D721Med (cell line): ENCODE data around the gene ANO5.

Source experiments
- DNase-seq: peaks from one replicate; pipeline ENCODE4 v3.0.0; 2011; ENCODE audit warnings: low spot score; ENCODE audit not compliant: insufficient read length
- FAIRE-seq: peaks from 2 replicates; lab custom pipeline; 2011; peaks lifted over from hg19 to GRCh38; lab: Jason Lieb, UNC
- TF ChIP-seq, protein P1 (sequence below): IDR thresholded peaks from 2 replicates; pipeline ENCODE4 v1.5.1; 2012; ENCODE audit warnings: mild to moderate bottlenecking, control low read depth; ENCODE audit not compliant: insufficient read depth; ENCODE audit errors: missing control alignments

ANO5 gene, protein sequence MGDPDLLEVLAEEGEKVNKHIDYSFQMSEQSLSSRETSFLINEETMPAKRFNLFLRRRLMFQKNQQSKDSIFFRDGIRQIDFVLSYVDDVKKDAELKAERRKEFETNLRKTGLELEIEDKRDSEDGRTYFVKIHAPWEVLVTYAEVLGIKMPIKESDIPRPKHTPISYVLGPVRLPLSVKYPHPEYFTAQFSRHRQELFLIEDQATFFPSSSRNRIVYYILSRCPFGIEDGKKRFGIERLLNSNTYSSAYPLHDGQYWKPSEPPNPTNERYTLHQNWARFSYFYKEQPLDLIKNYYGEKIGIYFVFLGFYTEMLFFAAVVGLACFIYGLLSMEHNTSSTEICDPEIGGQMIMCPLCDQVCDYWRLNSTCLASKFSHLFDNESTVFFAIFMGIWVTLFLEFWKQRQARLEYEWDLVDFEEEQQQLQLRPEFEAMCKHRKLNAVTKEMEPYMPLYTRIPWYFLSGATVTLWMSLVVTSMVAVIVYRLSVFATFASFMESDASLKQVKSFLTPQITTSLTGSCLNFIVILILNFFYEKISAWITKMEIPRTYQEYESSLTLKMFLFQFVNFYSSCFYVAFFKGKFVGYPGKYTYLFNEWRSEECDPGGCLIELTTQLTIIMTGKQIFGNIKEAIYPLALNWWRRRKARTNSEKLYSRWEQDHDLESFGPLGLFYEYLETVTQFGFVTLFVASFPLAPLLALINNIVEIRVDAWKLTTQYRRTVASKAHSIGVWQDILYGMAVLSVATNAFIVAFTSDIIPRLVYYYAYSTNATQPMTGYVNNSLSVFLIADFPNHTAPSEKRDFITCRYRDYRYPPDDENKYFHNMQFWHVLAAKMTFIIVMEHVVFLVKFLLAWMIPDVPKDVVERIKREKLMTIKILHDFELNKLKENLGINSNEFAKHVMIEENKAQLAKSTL

DNA sequence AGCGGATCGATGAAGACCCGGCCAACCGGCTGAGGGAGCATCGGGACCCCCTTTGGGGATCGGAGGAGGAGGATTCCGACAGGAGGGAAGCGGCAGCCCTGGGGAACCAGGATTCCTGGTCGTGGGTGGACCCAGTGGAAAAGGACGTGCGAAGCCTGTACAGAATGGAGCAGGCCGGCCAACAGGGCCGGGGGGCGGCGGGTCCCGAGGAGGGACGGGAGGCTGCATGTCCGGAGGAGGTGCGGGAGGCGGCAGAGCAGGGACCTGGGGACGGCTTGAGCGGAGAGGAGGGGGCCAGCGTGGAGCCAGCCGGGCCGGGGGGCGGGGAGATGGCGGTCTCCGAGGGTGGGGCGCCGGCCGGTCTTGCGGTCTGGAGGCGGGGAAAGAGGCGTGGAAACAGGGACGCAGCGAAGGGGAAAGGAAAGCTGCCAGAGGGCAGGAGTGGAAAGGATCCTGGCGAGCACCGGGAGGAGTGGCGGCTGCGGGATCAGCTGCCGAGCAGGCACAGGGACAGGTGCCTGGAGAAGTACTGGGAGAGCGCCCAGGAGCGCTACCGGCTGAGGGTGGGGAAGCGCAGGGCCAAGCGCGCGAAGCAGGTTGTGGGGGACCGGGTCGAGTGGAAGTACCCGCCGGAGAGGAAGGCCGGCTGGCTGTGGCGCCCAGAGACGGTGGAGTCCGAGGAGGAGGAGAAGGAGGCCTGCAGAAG, at the start of gene ANO5:
ANO5 (plus strand) TSS at position 444 of the 706 bp plus-strand sequence. CDS start 408 bp downstream, outside the sequence.
- TF ChIP-seq, protein P1, sequence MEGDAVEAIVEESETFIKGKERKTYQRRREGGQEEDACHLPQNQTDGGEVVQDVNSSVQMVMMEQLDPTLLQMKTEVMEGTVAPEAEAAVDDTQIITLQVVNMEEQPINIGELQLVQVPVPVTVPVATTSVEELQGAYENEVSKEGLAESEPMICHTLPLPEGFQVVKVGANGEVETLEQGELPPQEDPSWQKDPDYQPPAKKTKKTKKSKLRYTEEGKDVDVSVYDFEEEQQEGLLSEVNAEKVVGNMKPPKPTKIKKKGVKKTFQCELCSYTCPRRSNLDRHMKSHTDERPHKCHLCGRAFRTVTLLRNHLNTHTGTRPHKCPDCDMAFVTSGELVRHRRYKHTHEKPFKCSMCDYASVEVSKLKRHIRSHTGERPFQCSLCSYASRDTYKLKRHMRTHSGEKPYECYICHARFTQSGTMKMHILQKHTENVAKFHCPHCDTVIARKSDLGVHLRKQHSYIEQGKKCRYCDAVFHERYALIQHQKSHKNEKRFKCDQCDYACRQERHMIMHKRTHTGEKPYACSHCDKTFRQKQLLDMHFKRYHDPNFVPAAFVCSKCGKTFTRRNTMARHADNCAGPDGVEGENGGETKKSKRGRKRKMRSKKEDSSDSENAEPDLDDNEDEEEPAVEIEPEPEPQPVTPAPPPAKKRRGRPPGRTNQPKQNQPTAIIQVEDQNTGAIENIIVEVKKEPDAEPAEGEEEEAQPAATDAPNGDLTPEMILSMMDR, result no peak
- FAIRE-seq, result no peak
- DNase-seq, result peak; percentile 51

DNA sequence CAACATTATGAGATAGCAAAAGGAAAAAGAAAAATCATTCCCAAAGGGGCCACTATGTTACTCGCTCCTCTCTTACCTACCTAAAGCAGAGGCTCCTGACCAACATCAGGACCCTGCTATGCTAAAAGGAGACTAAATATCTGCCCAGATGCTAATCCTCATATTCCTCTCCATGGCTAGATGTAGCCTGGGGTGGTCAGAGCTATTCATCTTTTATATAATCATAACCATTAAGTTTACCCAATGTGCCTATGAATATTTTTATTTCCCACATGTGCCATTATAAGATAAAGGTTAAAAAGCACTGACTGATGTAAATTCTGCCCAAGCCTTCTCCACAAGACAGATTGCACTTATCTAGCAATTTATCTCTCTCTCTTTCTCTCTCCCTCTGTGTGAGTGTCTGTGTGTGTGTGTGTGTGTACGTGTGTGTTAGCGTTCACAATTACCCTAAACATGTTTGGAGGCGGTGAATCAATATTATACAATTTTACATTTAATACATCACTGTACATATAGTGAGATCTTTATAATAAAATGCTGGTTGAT, 41.2 kb upstream of the ANO5 start:
- TF ChIP-seq, protein P1, result no peak
- DNase-seq (no peak), FAIRE-seq (no peak)

DNA sequence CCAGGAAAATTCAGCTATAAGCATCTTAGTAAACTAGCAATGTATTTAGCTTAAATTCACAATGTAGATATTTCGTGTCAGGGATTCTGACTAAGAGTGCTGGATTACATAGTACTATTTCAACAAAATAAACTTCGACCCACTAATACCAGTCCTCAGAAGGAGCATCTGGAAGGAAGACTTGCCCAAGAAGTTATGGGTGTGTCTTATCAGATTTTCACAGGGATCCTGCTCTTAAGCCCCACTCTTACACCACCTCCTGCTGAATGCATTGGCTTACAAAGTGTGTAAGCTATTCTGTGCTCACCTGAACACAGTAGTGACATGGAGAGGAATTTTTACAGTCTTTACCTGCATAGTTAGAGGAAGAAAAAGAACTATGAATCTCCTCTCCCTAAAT, 35.4 kb upstream of the ANO5 start:
- DNase-seq, result no peak
- TF ChIP-seq, protein P1, result no peak

DNA sequence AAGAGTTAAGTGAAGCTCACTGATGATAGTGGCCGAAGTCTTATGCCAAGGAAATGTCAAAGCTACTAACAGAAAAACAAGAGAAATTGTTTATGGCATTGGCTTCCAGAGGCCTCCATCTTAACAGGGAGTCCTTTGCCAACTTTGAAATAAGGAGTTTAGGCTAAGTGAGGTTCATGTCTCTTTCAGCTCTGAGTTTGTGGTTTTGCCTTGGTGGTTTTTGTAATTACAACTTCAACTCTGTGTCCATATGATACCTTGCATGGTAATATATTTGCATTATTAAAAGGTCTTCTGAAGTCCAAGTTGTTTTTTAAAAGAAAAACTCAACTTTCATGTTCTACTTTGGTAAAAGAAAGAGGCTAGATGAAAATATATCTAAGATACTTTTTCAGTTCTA, 31.4 kb upstream of the ANO5 start:
- FAIRE-seq (no peak), DNase-seq (no peak)
- TF ChIP-seq, protein P1, result no peak

More for the DNA sequence above, 35.4 kb upstream of the ANO5 start:
- FAIRE-seq, result no peak

DNA sequence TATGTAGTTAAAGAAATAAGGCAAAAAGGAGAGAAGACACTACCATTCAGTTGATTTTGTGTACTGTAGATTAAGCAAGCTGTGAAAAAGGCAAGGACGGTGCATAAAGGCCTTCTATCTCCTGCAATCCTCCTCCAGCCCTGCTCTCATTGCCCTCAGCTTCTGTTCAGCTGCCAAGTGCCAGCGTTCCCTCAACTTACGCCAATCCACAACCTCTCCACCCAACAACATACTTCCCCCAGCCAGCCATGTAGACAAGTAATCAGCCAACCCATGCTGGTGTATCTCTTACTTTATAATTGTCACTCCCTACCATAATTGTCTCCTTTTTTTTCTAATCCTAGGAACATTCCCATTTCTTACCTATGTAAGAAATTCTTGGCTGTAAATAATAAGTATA, 30.1 kb upstream of the ANO5 start:
- TF ChIP-seq, protein P1, result no peak
- DNase-seq, result no peak
- no peak for FAIRE-seq

DNA sequence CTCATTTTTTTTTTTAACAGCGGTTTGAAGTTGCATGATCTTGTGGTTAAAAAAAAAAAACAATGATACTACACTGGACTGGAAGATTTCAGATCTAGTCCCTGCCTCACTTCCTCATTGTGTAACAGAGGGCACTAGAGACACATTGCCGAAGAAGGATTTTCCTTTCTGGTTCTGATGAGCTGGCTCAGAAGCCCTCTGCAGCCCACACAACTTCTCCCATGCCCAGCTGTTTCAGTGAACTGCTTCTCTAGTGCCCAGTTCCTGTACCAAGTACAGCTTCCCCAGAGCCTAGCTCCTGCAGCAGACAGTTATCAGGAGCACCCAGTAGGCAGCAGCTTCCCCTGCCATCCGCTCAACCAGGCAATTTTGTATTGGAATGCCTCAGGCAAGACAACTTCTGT, 29.5 kb upstream of the ANO5 start:
- DNase-seq, result no peak
- TF ChIP-seq, protein P1, result no peak
- no peak for FAIRE-seq
